Mesodermal cell (in vitro differentiated cells): ENCODE measurements around the gene BHMT.
"Not testable (repeated sequence)": the region's sequence is repeated elsewhere in the genome, so short reads cannot be mapped to it uniquely, and the experiment has no call there.

Source experiments
- H3K27ac ChIP-seq: 2 replicates; pipeline ENCODE4 v1.7.0; 2013; ENCODE audit warnings: mild to moderate bottlenecking, low read depth, low read length, moderate library complexity; ENCODE audit not compliant: severe bottlenecking
- H3K36me3 ChIP-seq: 2 replicates; pipeline ENCODE4 v1.7.1; 2013; ENCODE audit warnings: mild to moderate bottlenecking, low read length, moderate library complexity; ENCODE audit not compliant: control insufficient read depth, insufficient read depth
- H3K4me1 ChIP-seq: one replicate; pipeline ENCODE4 v1.7.1; 2013; ENCODE audit warnings: mild to moderate bottlenecking, low read length; ENCODE audit not compliant: insufficient read depth, control insufficient read depth, poor library complexity, severe bottlenecking
- H3K4me3 ChIP-seq: 2 replicates; pipeline ENCODE4 v1.7.0; 2013; ENCODE audit warnings: low read length, control low read depth, mild to moderate bottlenecking; ENCODE audit not compliant: insufficient read depth, poor library complexity, severe bottlenecking; ENCODE audit errors: extremely low read depth
- H3K9me3 ChIP-seq: 2 replicates; pipeline ENCODE4 v1.7.1; 2013; ENCODE audit warnings: mild to moderate bottlenecking, low read length, moderate library complexity; ENCODE audit not compliant: control insufficient read depth
- WGBS, 2 experiments: methylation state at CpG; one replicate each; pipeline ENCODE4 v1.1.5; 2013; ENCODE audit warnings: missing lambda C conversion rate in 2 of 2; ENCODE audit not compliant: insufficient coverage in 2 of 2; 5-methylcytosine and 5-hydroxymethylcytosine counted together

Gene BHMT

GRCh38 chr5:79180449-79180848, 68.8 kb downstream of the BHMT start:
- not testable (repeated sequence) for H3K9me3 ChIP-seq, H3K27ac ChIP-seq, H3K36me3 ChIP-seq, H3K4me3 ChIP-seq, H3K4me1 ChIP-seq
- WGBS, 2 experiments: 80 to 83% methylated on average over 1 of the region's 4 CpGs

DNA sequence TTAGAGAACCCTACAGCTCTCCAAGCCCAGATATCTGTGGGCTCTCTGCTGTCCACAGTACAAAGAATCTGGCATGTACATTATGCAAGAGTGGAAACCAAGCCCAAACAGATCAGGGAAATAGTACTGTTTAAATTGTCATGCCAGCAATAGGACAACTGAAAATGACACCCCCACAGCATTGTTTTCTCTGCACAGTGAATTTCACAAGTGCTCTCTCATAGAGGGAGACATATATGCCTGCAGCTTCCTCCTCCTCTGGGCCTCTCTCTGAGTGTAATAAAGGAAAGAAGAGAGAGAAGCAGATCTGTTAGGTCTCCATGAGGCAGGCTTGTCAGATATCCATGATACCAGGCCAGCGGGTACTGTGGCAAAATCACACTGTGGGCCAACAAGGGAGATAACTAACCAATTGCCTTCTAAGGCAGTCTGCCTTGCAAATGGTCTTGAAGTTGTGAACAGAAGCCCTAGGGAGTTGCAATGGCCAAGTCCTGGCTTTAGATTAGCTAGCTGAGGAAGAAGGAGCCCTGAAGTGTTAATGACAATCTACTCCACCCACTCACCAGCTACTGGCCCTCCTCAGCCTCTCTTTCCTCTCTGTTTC, 69.9 kb downstream of the BHMT start:
- Histone ChIP-seq H3K36me3 (no peaks in the 10 kb centered on the region), H3K9me3 (no peaks in the 10 kb centered on the region), H3K4me1 (no peaks in the 10 kb centered on the region), H3K27ac (no peak overlapping the region), H3K4me3 (no peak overlapping the region)
- 0% methylated on average over 1 of the region's 1 CpG; no CpG with 5 or more reads in 1 of the 2 experiments for WGBS, 2 experiments
